Islet of Langerhans (tissue), 1 donor: Measurements from ENCODE around the gene SLC25A36.
A peak's percentile ranks its signal among the peaks of the same experiment; 100 is the strongest.

Experiments used
- FAIRE-seq: peaks from one replicate; lab custom pipeline; 2011; peaks lifted over from hg19 to GRCh38; lab: Jason Lieb, UNC

Gene SLC25A36

GRCh38 chr3:140941434-140942220 lies at the start of gene SLC25A36:
SLC25A36 (plus strand) TSS chr3:140941836; CDS start chr3:140942055, 219 bp downstream.
- FAIRE-seq = peak; percentile 66

- FAIRE-seq = no peak
Observed at GRCh38 chr3:140896997-140897396, 44.6 kb upstream of the SLC25A36 start.

- FAIRE-seq = peak; percentile 24
Observed at GRCh38 chr3:140898340-140899180, 43.1 kb upstream of the SLC25A36 start.

GRCh38 chr3:140899363-140899762 lies 42.3 kb upstream of the SLC25A36 start:
- FAIRE-seq = no peak

- FAIRE-seq = no peak
Observed at GRCh38 chr3:140902791-140903190, 38.8 kb upstream of the SLC25A36 start.

- no peak for FAIRE-seq
Observed at GRCh38 chr3:140903196-140903595, 38.4 kb upstream of the SLC25A36 start.

- no peak for FAIRE-seq
Observed at GRCh38 chr3:140904521-140904920, 37.1 kb upstream of the SLC25A36 start.

- no peak for FAIRE-seq
Observed at GRCh38 chr3:140905559-140905958, 36.1 kb upstream of the SLC25A36 start.

GRCh38 chr3:140906785-140907184 lies 34.9 kb upstream of the SLC25A36 start:
- FAIRE-seq = no peak

- FAIRE-seq = no peak
Observed at GRCh38 chr3:140910860-140911259, 30.8 kb upstream of the SLC25A36 start.

- FAIRE-seq = no peak
Observed at GRCh38 chr3:140911822-140912221, 29.8 kb upstream of the SLC25A36 start.

GRCh38 chr3:140913728-140914127 lies 27.9 kb upstream of the SLC25A36 start:
- FAIRE-seq = no peak

GRCh38 chr3:140914384-140914945 lies 27.2 kb upstream of the SLC25A36 start:
- FAIRE-seq = no peak

GRCh38 chr3:140916603-140917002 lies 25.0 kb upstream of the SLC25A36 start:
- no peak for FAIRE-seq

- FAIRE-seq = peak; percentile 60
Observed at GRCh38 chr3:140917772-140918171, 23.9 kb upstream of the SLC25A36 start.

- no peak for FAIRE-seq
Observed at GRCh38 chr3:140920029-140920428, 21.6 kb upstream of the SLC25A36 start.

GRCh38 chr3:140922634-140923033 lies 19.0 kb upstream of the SLC25A36 start:
- no peak for FAIRE-seq

- FAIRE-seq = no peak
Observed at GRCh38 chr3:140924097-140924873, 17.4 kb upstream of the SLC25A36 start.

- FAIRE-seq = no peak
Observed at GRCh38 chr3:140927279-140928069, 14.2 kb upstream of the SLC25A36 start.

GRCh38 chr3:140929446-140929845 lies 12.2 kb upstream of the SLC25A36 start:
- FAIRE-seq = no peak

GRCh38 chr3:140931016-140931454 lies 10.6 kb upstream of the SLC25A36 start:
- no peak for FAIRE-seq
